GM18519 (cell line): ENCODE results near the gene BEND5.
A peak's percentile ranks its signal among the peaks of the same experiment; 100 is the strongest.

ENCODE experiments used
- ATAC-seq: cut with Tn5 transposase; IDR thresholded peaks from one replicate; pipeline ENCODE4 v1.9.1; 2021; ENCODE audit warnings: mild to moderate bottlenecking, moderate library complexity; ENCODE audit not compliant: unreplicated experiment, low FRiP score

The BEND5 gene

GRCh38 chr1:48767975-48768510 is 8.6 kb downstream of the BEND5 start:
- ATAC-seq, result no peak

GRCh38 chr1:48765335-48765734 is 11.4 kb downstream of the BEND5 start:
- ATAC-seq, result no peak

GRCh38 chr1:48761986-48762385 is 14.7 kb downstream of the BEND5 start:
- no peak for ATAC-seq

GRCh38 chr1:48761411-48761810 is 15.3 kb downstream of the BEND5 start:
- ATAC-seq, result no peak

GRCh38 chr1:48760857-48761256 is 15.8 kb downstream of the BEND5 start:
- ATAC-seq, result no peak

GRCh38 chr1:48758976-48759375 is 17.7 kb downstream of the BEND5 start:
- ATAC-seq, result no peak

GRCh38 chr1:48757363-48757762 is 19.3 kb downstream of the BEND5 start:
- peak; percentile 55 for ATAC-seq

- no peak for ATAC-seq
Observed at GRCh38 chr1:48756683-48757316, 19.9 kb downstream of the BEND5 start.

- ATAC-seq, result no peak
Observed at GRCh38 chr1:48753293-48753692, 23.4 kb downstream of the BEND5 start.

- ATAC-seq, result peak; percentile 95
Observed at GRCh38 chr1:48750109-48750508, 26.6 kb downstream of the BEND5 start.

- no peak for ATAC-seq
Observed at GRCh38 chr1:48749068-48749467, 27.6 kb downstream of the BEND5 start.

GRCh38 chr1:48746906-48747305 is 29.8 kb downstream of the BEND5 start:
- no peak for ATAC-seq

GRCh38 chr1:48744032-48744431 is 32.7 kb downstream of the BEND5 start:
- ATAC-seq, result no peak

- ATAC-seq, result no peak
Observed at GRCh38 chr1:48743480-48743879, 33.2 kb downstream of the BEND5 start.

- ATAC-seq, result no peak
Observed at GRCh38 chr1:48741380-48741779, 35.3 kb downstream of the BEND5 start.

GRCh38 chr1:48740621-48741020 is 36.1 kb downstream of the BEND5 start:
- no peak for ATAC-seq

- no peak for ATAC-seq
Observed at GRCh38 chr1:48739091-48739490, 37.6 kb downstream of the BEND5 start.

- no peak for ATAC-seq
Observed at GRCh38 chr1:48738356-48738755, 38.3 kb downstream of the BEND5 start.

- no peak for ATAC-seq
Observed at GRCh38 chr1:48735796-48736195, 40.9 kb downstream of the BEND5 start.

- peak; percentile 57 for ATAC-seq
Observed at GRCh38 chr1:48730164-48730910, 46.4 kb downstream of the BEND5 start.

GRCh38 chr1:48728584-48728983 is 48.1 kb downstream of the BEND5 start:
- no peak for ATAC-seq
